ENCODE data around the gene PHLDA3.

The PHLDA3 gene

GRCh38 chr1:201459775-201460174, 9.2 kb downstream of the PHLDA3 start:
- ATAC-seq (replicated peaks): no peak
- H3K9me3 Mint-ChIP-seq: no peaks in the 10 kb centered on the region
- no peaks in the 10 kb centered on the region for H3K36me3 Mint-ChIP-seq (ENCODE audit: insufficient read depth)

GRCh38 chr1:201459052-201459451, 9.9 kb downstream of the PHLDA3 start:
- Mint-ChIP-seq H3K4me3 (no peak overlapping the region), H3K9me3 (no peaks in the 10 kb centered on the region), H3K36me3 (ENCODE audit: insufficient read depth) (no peaks in the 10 kb centered on the region)

More at GRCh38 chr1:201459775-201460174, 9.2 kb downstream of the PHLDA3 start:
- H3K27ac Mint-ChIP-seq: no peak overlapping the region
- no peaks in the 10 kb centered on the region for H3K4me1 Mint-ChIP-seq (ENCODE audit: low read depth in 2 of 2)
- DNase-seq: no peak
- H3K4me3 Mint-ChIP-seq: no peak overlapping the region
- peaks cover 25 to 37% of the 10 kb centered on the region in 2 donors for H3K27me3 Mint-ChIP-seq

GRCh38 chr1:201457508-201457960, 11.5 kb downstream of the PHLDA3 start:
- no peaks in the 10 kb centered on the region for H3K36me3 Mint-ChIP-seq (ENCODE audit: insufficient read depth)
- peaks cover 15 to 38% of the 10 kb centered on the region in 2 donors for H3K27me3 Mint-ChIP-seq
- ATAC-seq (replicated peaks): no peak

More at GRCh38 chr1:201459052-201459451, 9.9 kb downstream of the PHLDA3 start:
- Mint-ChIP-seq H3K27me3 (peaks cover 22 to 31% of the 10 kb centered on the region in 2 donors), H3K4me1 (ENCODE audit: low read depth in 2 of 2) (peaks cover 0 to under 1% of the 10 kb centered on the region in 2 donors), H3K27ac (no peak overlapping the region)
- DNase-seq (no peak), ATAC-seq (replicated peaks) (no peak)

GRCh38 chr1:201456499-201457309, 12.3 kb downstream of the PHLDA3 start:
- ATAC-seq (replicated peaks) (no peak), DNase-seq (no peak)
- Mint-ChIP-seq H3K27me3 (peaks cover 9 to 42% of the 10 kb centered on the region in 2 donors), H3K9me3 (no peaks in the 10 kb centered on the region), H3K36me3 (ENCODE audit: insufficient read depth) (no peaks in the 10 kb centered on the region), H3K27ac (no peak overlapping the region), H3K4me1 (ENCODE audit: low read depth in 2 of 2) (peaks cover 2 to 3% of the 10 kb centered on the region in 2 donors), H3K4me3 (no peak overlapping the region)

More at GRCh38 chr1:201457508-201457960, 11.5 kb downstream of the PHLDA3 start:
- Mint-ChIP-seq H3K9me3 (no peaks in the 10 kb centered on the region), H3K27ac (no peak overlapping the region), H3K4me1 (ENCODE audit: low read depth in 2 of 2) (peaks cover 2 to 3% of the 10 kb centered on the region in 2 donors), H3K4me3 (no peak overlapping the region)
- no peak for DNase-seq

- no peak overlapping the region for H3K4me3 Mint-ChIP-seq
Measured at GRCh38 chr1:201455098-201455497, 13.9 kb downstream of the PHLDA3 start.

GRCh38 chr1:201454608-201455007, 14.4 kb downstream of the PHLDA3 start:
- DNase-seq: no peak
- Mint-ChIP-seq H3K4me1 (ENCODE audit: low read depth in 2 of 2) (peaks cover 2 to 3% of the 10 kb centered on the region in 2 donors), H3K27ac (no peak overlapping the region)

More at GRCh38 chr1:201455098-201455497, 13.9 kb downstream of the PHLDA3 start:
- peaks cover 2 to 3% of the 10 kb centered on the region in 2 donors for H3K4me1 Mint-ChIP-seq (ENCODE audit: low read depth in 2 of 2)
- no peaks in the 10 kb centered on the region for H3K9me3 Mint-ChIP-seq
- H3K27me3 Mint-ChIP-seq: peaks cover 12 to 39% of the 10 kb centered on the region in 2 donors
- peaks cover 3% of the 10 kb centered on the region for H3K36me3 Mint-ChIP-seq (ENCODE audit: insufficient read depth)
- H3K27ac Mint-ChIP-seq: no peak overlapping the region
- DNase-seq (no peak), ATAC-seq (replicated peaks) (no peak)

GRCh38 chr1:201452866-201453265, 16.1 kb downstream of the PHLDA3 start:
- peaks cover 7 to 8% of the 10 kb centered on the region in 2 donors for H3K4me1 Mint-ChIP-seq (ENCODE audit: low read depth in 2 of 2)
- H3K4me3 Mint-ChIP-seq: no peak overlapping the region
- H3K36me3 Mint-ChIP-seq (ENCODE audit: insufficient read depth): peaks cover 3% of the 10 kb centered on the region
- no peak for ATAC-seq (replicated peaks)
- H3K9me3 Mint-ChIP-seq: no peaks in the 10 kb centered on the region
- H3K27ac Mint-ChIP-seq: no peak overlapping the region
- peaks cover 10 to 48% of the 10 kb centered on the region in 2 donors for H3K27me3 Mint-ChIP-seq
- DNase-seq: no peak

More at GRCh38 chr1:201454608-201455007, 14.4 kb downstream of the PHLDA3 start:
- no peak for ATAC-seq (replicated peaks)
- H3K27me3 Mint-ChIP-seq: peaks cover 16 to 42% of the 10 kb centered on the region in 2 donors
- no peaks in the 10 kb centered on the region for H3K9me3 Mint-ChIP-seq
- H3K4me3 Mint-ChIP-seq: no peak overlapping the region
- H3K36me3 Mint-ChIP-seq (ENCODE audit: insufficient read depth): peaks cover 3% of the 10 kb centered on the region

- Mint-ChIP-seq H3K4me1 (ENCODE audit: low read depth in 2 of 2) (peaks cover 7 to 9% of the 10 kb centered on the region in 2 donors), H3K27me3 (peaks cover 7 to 46% of the 10 kb centered on the region in 2 donors), H3K9me3 (no peaks in the 10 kb centered on the region), H3K27ac (no peak overlapping the region), H3K4me3 (no peak overlapping the region), H3K36me3 (ENCODE audit: insufficient read depth) (peaks cover 3% of the 10 kb centered on the region)
- DNase-seq (no peak), ATAC-seq (replicated peaks) (no peak)
Measured at GRCh38 chr1:201450721-201451291, 18.2 kb downstream of the PHLDA3 start.

GRCh38 chr1:201448990-201449389, 20.0 kb downstream of the PHLDA3 start:
- no peak overlapping the region for H3K4me3 Mint-ChIP-seq
- no peak for DNase-seq
- ATAC-seq (replicated peaks): no peak
- H3K27me3 Mint-ChIP-seq: peaks cover 7 to 64% of the 10 kb centered on the region in 2 donors
- H3K4me1 Mint-ChIP-seq (ENCODE audit: low read depth in 2 of 2): peaks cover 6 to 10% of the 10 kb centered on the region in 2 donors
- no peaks in the 10 kb centered on the region for H3K9me3 Mint-ChIP-seq
- peaks cover 3% of the 10 kb centered on the region for H3K36me3 Mint-ChIP-seq (ENCODE audit: insufficient read depth)
- H3K27ac Mint-ChIP-seq: no peak overlapping the region

- DNase-seq: peak; percentile 18 to 26 (median 22)
Measured at GRCh38 chr1:201447903-201448871, 20.8 kb downstream of the PHLDA3 start.

GRCh38 chr1:201445310-201445709, 23.7 kb downstream of the PHLDA3 start:
- H3K4me1 Mint-ChIP-seq (ENCODE audit: low read depth in 2 of 2): peaks cover 4 to 8% of the 10 kb centered on the region in 2 donors
- DNase-seq (no peak), ATAC-seq (replicated peaks) (no peak)
- H3K27me3 Mint-ChIP-seq: peaks cover 6 to 70% of the 10 kb centered on the region in 2 donors
- no peak overlapping the region for H3K27ac Mint-ChIP-seq
- H3K4me3 Mint-ChIP-seq: no peak overlapping the region
- H3K36me3 Mint-ChIP-seq (ENCODE audit: insufficient read depth): no peaks in the 10 kb centered on the region
- no peaks in the 10 kb centered on the region for H3K9me3 Mint-ChIP-seq

More at GRCh38 chr1:201447903-201448871, 20.8 kb downstream of the PHLDA3 start:
- Mint-ChIP-seq H3K27ac (peak overlapping the region in 1 of 2 donors; percentile 5), H3K27me3 (peaks cover 7 to 71% of the 10 kb centered on the region in 2 donors), H3K4me1 (ENCODE audit: low read depth in 2 of 2) (peaks cover 4 to 8% of the 10 kb centered on the region in 2 donors), H3K4me3 (no peak overlapping the region), H3K9me3 (no peaks in the 10 kb centered on the region), H3K36me3 (ENCODE audit: insufficient read depth) (peaks cover 3% of the 10 kb centered on the region)
- peak; percentile 82 for ATAC-seq (replicated peaks)

- peaks cover 4 to 8% of the 10 kb centered on the region in 2 donors for H3K4me1 Mint-ChIP-seq (ENCODE audit: low read depth in 2 of 2)
- H3K27me3 Mint-ChIP-seq: peaks cover 3 to 69% of the 10 kb centered on the region in 2 donors
- no peaks in the 10 kb centered on the region for H3K36me3 Mint-ChIP-seq (ENCODE audit: insufficient read depth)
- DNase-seq (no peak), ATAC-seq (replicated peaks) (no peak)
- H3K27ac Mint-ChIP-seq: no peak overlapping the region
- H3K9me3 Mint-ChIP-seq: no peaks in the 10 kb centered on the region
- no peak overlapping the region for H3K4me3 Mint-ChIP-seq
Measured at GRCh38 chr1:201444792-201445191, 24.2 kb downstream of the PHLDA3 start.

GRCh38 chr1:201443747-201444146, 25.2 kb downstream of the PHLDA3 start:
- peaks cover 4 to 8% of the 10 kb centered on the region in 2 donors for H3K4me1 Mint-ChIP-seq (ENCODE audit: low read depth in 2 of 2)
- ATAC-seq (replicated peaks) (no peak), DNase-seq (no peak)
- H3K9me3 Mint-ChIP-seq: no peaks in the 10 kb centered on the region
- no peak overlapping the region for H3K27ac Mint-ChIP-seq
- no peaks in the 10 kb centered on the region for H3K36me3 Mint-ChIP-seq (ENCODE audit: insufficient read depth)
- peaks cover 9 to 60% of the 10 kb centered on the region in 2 donors for H3K27me3 Mint-ChIP-seq
- H3K4me3 Mint-ChIP-seq: no peak overlapping the region
